Measurements from ENCODE around the gene CAD. TPM values are rescaled to one million over a fixed set of nuclear protein-coding genes. Genes with fewer than 3 reads are reported as not detected.
"Not testable (repeated sequence)": the region's sequence is repeated elsewhere in the genome, so short reads cannot be mapped to it uniquely, and the experiment has no call there.

The CAD gene
- 33.5 and 69.8 TPM in 2 replicates for total RNA-seq

DNA sequence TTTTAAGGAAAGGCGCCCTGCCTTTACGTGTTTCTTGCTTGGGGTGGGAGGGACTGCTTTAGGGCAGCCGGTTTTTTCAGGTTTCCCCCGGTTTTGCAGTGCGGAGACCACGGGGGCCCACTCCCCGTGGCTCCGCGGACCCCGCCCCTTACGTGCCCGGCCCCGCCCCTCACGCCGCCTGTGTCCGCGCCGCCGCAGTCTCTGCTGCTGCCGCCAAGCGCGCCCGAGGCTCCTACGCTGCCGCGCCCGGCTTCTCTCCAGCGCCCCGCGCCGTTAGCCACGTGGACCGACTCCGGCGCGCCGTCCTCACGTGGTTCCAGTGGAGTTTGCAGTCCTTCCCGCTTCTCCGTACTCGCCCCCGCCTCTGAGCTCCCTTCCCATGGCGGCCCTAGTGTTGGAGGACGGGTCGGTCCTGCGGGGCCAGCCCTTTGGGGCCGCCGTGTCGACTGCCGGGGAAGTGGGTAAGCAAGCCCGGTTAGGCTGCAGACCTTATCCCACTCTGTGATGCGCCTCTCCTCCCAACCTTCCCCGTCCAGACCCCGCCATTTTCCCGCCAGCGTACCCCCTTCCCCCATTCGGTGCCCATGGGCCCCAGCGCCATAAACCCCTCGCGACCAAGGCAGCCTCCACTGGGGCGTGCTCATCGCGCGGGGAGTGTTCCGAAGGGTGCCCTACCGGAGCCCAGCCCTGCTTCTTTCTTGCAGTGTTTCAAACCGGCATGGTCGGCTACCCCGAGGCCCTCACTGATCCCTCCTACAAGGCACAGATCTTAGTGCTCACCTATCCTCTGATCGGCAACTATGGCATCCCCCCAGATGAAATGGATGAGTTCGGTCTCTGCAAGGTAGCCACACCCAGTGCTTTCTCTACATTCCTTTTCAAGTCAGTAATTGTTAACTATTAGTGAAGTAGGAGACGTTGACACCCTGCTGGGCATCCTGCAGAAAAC, at the start of gene CAD:
CAD (plus strand) TSS at position 197 of the 949 bp plus-strand sequence; CDS start at position 380, 183 bp downstream.
- peak; percentile 94 for DNase-seq

DNA sequence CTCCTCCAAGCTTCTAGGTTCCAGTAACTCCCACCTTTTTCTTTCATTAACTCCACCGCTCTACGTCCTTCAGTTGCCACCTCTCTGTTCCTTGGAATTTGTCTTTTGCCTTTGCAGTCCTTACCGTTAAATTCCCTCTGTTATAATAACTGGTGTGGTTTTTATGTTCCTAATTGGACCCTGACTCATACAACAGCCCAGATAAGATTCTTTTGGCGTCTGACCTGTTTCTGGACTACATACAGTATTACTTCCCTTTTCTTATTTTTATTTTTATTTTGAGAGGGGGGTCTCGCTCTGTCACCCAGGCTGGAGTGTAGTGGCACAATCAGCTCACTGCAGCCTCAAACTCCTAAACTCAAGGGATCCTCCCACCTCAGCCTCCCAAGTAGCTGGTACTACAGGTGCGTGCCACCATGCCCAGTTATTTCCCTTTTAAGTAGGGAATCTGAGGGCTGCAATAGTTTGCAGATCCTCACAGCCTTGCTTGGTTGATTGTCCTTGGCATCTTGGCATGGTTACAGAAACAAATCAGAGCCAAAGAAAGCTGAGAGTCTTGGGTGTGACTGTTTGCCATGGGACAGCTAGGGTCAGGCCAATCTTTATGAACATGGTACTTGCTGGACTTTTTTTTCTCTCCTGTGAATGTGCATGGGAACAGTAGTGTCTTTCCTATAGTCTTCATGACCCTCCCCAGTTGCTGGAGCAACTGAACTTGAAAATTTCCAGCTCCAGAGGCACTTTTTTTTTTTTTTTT, 46.4 kb upstream of the CAD start:
- DNase-seq: no peak

DNA sequence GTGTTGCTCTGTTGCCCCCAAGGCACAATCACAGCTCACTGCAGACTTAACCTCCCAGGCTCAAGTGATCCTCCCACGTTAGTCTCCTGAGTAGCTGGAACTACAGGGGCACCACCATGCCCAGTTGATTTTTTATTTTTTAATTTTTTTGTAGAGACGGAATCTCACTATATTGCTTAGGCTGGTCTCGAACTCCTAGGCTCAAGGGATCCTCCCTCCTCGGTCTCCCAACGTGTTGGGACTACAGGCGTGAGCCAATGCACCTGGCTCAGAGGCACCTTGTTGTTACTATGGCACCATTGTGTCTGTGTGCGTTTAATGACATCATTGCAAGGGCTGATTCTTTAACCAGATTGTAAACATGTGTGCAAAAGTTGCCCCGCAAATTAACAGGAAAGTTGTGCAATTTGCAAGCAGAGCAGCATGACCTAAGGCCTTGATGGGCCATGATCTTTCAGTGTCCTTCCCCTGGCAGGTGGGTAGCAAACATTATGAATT, 45.8 kb upstream of the CAD start:
- no peak for DNase-seq

DNA sequence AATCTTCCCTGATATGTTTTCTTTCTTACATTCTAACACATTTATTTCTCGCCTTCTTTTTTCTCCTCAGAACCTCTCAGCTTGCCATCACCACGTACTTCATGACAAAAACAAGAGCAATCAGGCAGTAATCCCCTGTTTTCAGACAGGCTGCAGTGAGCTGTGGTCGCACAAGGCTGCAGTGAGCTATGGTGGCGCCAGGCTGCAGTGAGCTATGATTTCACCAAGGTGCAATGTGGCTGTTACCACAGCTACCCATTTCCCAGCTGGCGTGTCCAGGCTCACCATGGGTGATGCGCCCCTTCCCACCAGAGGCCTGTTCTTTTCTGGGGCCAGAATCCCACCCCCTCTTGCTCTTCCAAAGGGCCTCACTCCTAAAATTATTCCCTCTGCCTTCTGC, 42.5 kb upstream of the CAD start:
- DNase-seq: no peak

DNA sequence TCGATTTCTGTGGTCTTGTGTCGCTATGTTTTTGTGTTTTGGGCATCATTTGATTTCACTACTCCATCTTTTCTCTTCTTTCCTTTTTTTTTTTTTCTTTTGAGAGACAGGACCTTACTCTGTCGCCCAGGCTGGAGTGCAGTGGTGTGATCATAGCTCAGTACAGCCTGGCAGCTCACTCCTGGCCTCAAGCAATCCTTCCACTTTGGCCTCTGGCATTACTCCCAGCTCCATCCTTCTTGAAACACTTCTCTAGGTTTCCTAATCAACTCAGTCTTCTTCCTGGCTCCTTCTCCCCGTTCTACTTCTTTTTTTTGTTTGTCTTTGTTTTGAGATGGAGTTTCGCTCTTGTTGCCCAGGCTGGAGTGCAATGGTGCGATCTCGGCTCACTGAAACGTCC, 41.8 kb upstream of the CAD start:
- DNase-seq: no peak

DNA sequence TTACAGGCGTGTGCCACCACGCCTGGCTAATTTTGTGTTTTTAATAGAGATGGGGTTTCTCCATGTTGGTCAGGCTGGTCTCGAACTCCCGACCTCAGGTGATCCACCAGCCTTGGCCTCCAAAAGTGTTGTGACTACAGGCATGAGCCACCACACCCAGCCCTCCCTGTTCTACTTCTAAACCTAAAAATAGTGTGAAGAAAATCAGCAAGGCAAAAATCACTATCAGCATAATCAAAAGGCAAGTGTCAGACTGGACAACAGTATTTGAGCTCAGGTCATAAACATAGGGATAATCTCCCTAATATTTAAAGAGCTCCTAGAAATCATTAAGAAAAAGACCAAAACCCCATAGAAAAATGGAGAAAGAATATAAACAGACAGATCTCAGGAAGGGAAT, 41.4 kb upstream of the CAD start:
- DNase-seq: not testable (repeated sequence)

DNA sequence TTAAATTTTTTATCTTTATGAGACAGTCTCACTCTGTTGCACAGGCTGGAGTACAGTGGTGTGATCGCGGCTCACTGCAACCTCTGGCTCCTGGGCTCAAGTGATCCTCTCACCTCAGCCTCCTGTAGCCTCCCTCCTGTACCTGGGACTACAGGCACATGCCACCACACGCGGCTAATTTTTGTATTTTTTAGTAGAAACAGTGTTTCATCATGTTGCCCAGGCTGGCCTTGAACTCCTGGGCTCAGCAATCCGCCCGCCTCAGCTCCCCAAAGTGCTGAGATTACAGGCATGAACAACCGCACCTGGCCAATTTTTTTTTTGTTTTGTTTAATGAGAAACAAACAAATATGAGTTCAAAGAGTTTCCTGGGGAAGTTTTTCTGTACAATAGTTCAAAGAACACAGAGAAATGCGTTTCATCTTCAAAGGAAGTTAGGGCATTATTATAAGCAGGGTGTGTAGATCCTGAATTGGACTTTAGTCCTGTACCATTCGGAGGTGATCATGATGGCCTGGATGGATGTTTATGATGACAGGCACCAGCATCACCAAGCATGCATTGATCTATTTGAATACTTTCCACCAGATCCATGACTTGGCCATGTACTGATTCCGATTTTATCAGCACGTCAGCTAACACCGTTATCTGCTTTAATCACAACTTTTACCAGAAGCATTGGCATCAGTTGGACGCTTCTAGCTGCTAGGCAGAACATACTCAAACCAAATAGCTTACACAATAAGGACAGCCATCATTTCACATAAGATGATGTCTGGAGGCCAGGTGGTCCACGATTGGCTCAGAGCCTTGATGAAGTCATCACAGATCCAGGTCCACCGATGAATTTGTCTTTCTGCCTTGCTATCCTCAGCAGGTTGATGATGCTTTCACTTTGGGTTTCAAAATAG, 39.5 kb upstream of the CAD start:
- no peak for DNase-seq

DNA sequence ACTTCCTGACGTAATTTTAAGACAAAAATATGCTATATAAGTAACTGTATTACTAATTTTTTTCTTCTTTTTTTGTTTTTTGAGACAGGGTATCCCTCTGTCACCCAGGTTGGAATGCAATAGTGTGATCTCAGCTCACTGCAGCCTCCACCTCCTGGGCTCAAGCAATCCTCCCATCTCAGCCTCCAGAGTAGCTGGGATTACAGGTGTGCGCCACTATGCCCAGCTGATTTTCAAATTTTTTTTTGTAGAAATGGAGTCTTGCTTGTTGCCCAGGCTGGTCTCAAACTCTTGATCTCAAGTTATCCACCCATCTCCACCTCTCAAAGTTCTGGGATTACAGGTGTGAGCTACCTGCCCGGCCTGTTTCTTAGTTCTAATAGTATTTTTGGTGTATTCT, 38.7 kb upstream of the CAD start:
- DNase-seq: no peak

DNA sequence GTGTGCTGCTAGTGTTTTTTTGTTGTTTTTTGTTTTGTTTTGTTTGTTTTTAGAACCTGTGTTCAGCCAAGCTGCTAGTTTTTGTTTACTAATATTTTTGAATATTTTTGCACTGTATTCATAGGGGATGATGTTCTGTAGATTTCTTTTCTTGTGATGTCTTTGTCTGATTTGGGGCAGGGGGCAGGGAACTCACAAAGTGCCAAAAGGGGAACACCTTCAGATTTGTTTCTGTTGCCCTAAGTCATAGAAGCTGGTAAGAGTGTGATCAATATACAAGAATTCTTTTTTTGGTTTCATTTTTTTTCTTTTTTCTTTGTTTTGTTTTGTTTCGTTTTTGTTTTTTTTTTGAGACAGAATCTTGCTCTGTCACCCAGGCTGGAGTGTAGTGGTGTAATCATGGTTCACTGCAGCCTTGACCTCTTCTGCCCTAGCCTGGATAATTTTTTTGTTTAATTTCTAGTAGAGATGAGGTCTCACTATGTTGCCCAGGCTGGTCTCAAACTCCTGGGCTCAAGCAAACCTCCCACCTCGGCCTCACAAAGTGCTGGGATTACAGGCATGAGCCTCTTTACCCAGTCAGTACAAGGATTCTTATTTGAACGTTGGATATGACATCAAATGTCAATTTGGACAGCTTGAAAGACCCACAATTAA, 37.7 kb upstream of the CAD start:
- DNase-seq: no peak

DNA sequence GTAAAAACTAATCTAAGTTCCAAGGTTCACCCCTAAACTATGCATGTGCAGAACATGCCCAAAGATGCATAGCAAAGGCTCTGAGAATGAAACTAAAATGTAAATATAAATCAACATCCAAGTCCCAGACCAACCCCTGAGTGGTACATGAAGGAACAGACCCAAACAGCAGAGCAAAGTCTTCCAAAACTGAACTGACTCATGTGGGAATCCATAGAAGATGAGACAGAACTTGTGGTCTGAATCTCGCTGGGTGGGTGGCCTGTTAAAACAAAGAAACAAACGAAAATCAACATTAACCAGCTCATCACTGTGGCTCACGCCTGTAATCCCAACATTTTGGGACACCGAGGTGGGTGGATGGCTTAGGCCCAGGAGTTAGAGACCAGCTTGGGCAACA, 34.8 kb upstream of the CAD start:
- DNase-seq: no peak

DNA sequence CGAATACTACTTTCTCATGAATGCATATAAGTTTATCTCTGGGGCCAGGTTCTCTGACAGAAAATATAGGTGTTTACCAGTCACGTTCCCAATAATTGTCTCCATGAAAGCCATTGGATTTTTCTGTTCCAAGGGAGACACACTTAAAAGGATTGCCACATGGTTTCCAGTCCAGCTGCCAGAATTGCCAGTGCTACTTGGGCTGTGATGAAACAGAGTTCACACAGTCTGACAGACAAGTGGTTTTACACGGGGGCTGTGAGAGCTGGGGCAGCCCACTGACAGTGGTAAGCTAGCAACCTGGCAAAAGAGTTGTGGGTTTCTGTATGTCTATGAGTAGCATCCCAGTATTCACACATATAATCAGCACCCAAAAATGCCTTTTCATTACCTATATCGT, 33.1 kb upstream of the CAD start:
- no peak for DNase-seq

DNA sequence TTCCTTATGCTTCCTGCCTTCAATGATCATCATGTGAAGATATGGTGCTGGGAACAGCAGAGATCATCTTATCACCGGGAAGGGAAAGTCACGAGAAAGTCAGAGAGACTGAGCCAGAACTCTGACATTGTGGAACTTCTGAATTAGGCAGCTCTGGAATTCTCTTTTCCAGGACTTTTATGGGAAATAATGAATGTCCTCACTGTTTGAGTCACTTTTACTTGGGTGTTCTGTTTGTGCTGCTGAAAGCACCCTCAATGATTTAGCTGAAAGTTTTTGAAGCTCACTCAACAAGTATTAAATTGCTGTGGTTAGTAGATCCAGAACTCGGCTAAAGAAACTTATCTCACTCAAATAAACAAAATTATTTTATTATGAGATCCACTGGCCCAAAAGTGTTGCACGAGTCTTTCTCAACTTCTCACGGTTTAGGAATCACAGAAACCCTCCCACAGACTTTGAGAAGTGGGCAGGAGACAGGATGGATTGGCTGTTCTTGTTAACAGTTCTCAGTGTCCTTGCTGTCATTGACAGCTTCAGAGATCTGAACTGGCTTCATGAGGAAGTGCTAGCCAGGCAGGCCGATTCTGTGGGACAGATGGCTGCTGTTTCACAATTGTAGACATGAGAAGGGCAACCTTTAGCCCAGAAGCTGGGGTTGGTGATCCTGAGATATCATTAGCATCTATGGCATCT, 31.7 kb upstream of the CAD start:
- no peak for DNase-seq

DNA sequence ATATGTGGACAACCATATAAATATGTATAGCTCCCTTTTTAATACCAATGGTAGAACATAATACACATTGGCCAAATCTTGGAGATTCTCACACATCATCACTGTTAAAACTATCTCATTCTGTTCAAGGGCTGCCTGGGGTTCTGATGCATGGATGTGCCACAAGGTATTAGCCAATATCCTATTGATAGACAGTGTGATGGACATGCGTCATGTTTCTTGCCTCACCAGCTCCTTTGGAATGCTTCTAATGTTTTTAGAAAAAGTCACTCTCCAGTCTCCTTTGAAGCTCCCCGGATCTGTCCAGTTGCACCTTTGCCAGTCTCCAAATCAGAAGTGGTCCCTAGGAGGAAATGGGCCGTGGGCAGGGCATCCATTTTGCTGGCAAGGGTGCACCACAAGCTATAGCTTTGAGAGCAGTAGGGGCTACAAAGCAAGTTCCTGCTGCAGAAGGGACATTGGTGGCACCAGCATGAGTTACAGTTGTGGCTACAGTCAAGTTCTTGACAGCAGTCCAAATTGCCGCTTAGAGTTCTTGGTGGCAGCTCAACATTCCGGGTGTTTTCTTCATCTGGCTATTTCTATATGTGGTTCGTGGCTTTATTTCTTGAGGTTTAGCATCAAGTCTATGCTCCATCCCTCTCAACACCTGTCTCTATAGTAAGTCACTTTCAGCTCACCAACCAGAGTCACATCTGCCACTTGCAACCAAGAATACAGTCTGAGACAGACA, 30.4 kb upstream of the CAD start:
- DNase-seq: no peak

DNA sequence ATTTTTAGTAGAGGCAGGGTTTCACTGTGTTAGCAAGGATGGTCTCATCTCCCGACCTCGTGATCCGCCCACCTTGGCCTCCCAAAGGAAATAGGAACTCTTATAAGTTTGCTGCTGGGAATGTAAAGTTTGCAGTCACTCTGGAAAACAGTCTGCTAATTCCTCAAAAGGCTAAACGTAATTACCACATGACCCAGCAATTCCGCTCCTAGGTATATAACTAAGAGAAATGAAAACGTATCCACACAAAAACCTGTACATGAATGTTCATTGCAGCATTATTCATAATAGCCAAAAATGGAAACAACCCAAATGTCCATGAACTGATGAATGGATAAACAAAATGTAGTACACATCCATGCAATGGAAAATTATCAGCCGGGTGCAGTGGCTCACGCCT, 27.2 kb upstream of the CAD start:
- no peak for DNase-seq

DNA sequence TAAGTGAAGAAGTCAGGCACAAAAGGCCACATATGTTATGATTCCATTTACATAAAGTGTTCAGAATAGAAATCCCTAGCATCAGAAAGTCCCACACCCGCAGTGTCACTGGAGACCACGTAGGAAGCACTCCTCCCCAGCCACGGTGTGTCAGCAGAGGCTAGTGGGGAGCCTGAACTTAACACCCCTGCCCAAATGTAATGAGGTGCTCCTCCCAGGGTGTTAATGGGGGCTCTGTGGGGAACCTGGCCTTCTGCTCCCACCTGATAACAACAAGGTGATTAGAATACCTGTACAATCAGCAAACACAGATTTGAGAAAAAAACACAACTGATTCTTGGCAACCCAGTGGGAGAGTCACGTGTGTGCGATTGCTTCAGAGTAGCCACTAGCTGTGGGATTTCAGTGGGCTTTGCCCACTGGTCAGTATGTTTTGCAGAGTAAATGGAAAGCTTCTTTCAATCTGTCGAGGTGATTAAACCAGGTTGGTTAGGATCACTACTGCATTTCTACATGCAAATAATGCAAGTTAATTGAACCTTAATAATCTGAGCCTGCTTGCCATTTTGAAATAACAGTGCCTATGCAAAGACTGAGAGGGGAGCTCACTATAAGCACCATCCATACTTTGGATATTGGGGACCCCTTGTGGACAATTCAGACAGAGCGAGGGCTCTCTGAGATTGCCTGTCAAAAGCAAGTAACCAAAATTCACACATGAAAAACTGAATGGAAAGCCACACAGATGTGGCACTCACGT, 25.9 kb upstream of the CAD start:
- peak; percentile 76 for DNase-seq

DNA sequence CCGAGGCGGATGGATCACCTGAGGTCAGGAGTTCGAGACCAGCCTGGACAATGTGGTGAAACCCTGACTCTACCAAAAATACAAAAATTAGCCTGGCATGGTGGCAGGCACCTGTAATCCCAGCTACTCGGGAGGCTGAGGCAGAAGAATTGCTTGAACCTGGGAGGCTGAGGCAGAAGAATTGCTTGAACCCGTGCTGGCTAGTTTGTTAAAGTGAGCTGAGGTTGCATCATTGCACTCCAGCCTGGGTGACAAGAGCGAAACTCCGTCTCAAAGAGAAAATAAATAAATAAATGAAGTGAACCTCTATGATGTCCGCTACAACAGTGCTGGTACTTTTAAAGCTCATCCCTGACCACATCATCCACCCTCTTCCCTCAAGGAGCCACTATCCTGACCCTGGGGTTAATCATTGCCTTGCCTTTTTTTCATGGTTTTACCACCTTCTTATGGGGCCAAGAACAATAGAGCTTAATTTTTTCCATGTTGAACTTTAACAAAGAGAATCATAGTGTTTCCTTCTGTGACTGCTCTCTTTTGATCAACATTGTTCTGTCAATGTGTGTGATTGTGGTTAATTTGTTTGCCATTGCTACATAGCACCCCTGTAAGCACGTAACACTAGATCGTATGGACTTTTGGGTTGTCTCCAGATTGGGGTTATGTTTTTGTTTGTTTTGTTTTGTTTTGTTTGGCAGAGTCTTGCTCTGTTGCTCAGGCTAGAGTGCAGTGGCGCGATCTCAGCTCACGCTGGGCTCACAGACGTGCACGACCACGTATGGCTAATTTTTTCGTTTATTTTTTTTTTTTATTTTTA, 22.4 kb upstream of the CAD start:
- no peak for DNase-seq

DNA sequence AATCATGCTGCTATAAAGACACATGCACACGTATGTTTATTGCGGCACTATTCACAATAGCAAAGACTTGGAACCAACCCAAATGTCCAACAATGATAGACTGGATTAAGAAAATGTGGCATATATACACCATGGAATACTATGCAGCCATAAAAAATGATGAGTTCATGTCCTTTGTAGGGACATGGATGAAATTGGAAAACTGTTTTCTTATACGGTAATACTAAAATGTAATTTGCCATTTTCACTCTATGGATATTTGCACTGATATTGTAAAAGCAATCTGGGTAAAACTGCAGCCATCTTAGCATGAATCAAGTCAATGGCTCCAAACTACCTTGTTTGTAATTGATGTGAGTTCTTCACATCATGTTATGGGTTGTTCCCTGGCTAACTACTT, 21.4 kb upstream of the CAD start:
- DNase-seq: not testable (repeated sequence)

DNA sequence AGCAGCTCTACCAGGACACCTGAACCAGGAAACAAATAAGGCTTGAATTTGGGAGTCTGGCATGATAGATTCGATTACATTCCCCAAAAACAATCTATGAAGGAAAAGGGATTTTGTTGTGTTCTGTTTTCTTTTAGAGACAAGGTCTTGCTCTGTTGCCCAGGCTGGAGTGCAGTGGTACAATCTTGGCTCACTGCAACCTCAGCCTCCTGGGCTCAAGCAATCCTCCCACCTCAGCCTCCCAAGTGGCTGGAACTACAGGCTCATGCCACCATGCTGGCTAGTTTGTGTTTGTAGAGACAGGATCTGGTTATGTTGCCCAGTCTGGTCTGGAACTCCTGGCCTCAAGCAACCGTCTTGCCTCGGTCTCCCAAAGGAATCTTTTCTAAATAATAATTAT, 19.1 kb upstream of the CAD start:
- not testable (repeated sequence) for DNase-seq

DNA sequence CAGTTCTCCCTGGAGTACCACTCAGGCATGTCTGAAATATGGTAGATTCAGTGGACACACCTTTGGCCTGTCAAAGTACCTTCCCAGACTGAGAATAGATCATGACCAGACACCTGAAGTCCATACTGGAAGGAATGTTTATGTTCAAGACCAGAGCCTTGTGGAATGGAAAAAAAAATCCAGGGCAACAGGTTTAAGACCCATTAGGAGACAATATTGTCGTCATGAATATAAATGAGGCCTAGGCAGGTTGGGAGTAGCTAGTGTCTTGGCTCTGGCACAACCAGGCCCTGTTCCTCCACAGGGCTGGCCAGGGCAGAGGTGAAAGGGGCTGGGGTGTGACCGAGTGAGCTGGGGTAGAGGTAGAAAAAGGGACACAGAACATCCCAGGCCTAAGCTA, 18.5 kb upstream of the CAD start:
- no peak for DNase-seq
